Sigmoid colon (tissue), 7 donors: ENCODE results near the gene DIPK1B. TPM values are rescaled to one million over a fixed set of nuclear protein-coding genes. Genes with fewer than 3 reads are reported as not detected.
A peak's percentile ranks its signal among the peaks of the same experiment; 100 is the strongest.

Experiments used
- DNase-seq: peaks from one replicate; pipeline ENCODE4 v3.0.0-alpha.2; 2019
- H3K27ac ChIP-seq, 4 donors: fragments of 200-600 bp; sonication (generic); one replicate each; pipeline ENCODE4 v1.5.1; 2016 to 2019; ENCODE audit warnings: mild to moderate bottlenecking in 1 of 4
- H3K27me3 ChIP-seq, 3 donors: fragments of 200-600 bp; sonication (generic); one replicate each; pipeline ENCODE4 v1.5.1; 2019; ENCODE audit warnings: mild to moderate bottlenecking in 1 of 3
- H3K36me3 ChIP-seq, 4 donors: fragments of 200-600 bp; sonication (generic); one replicate each; pipeline ENCODE4 v1.5.1; 2016 to 2019
- H3K4me1 ChIP-seq, 4 donors: fragments of 200-600 bp; sonication (generic); one replicate each; pipeline ENCODE4 v1.5.1; 2017 to 2019
- H3K4me3 ChIP-seq, 4 donors: fragments of 200-600 bp; sonication (generic); one replicate each; pipeline ENCODE4 v1.5.1; 2017 to 2019; ENCODE audit warnings: mild to moderate bottlenecking in 2 of 4, moderate library complexity in 1 of 4
- H3K9me3 ChIP-seq, 4 donors: fragments of 200-600 bp in 3 of 4; sonication (generic) in 3 of 4; one replicate each; pipeline versions ENCODE4 v1.5.1 to v1.6.1; 2013 to 2019
- CTCF ChIP-seq, 4 experiments: fragments of 450-650 bp in 3 of 4; fragments of 200-600 bp in 1 of 4; IDR thresholded peaks; one replicate each; pipeline ENCODE4 v1.5.1; 2016 to 2019; ENCODE audit warnings: antibody characterized with exemption in 4 of 4, mild to moderate bottlenecking in 3 of 4, moderate library complexity in 2 of 4
- EP300 ChIP-seq, 4 donors: sonication (generic); formaldehyde crosslinking; IDR thresholded peaks; one replicate each; pipeline ENCODE4 v1.6.1; 2017; ENCODE audit warnings: antibody characterized with exemption in 4 of 4
- POLR2A ChIP-seq, 2 donors: fragments of 450-650 bp; IDR thresholded peaks; one replicate each; pipeline ENCODE4 v1.6.1; 2016; ENCODE audit warnings: antibody characterized with exemption in 2 of 2, mild to moderate bottlenecking in 2 of 2, moderate library complexity in 2 of 2
- POLR2AphosphoS5 ChIP-seq, 4 donors: sonication (generic); formaldehyde crosslinking; IDR thresholded peaks; one replicate each; pipeline ENCODE4 v1.6.1; 2017; ENCODE audit warnings: antibody characterized with exemption in 4 of 4
- WGBS, 2 donors: extraction: QIAGEN DNeasy Blood & Tissue Kit; methylation state at CpG; one replicate each; pipeline ENCODE4 v1.1.7; 2013; 5-methylcytosine and 5-hydroxymethylcytosine counted together
- intact Hi-C: fragments of 100-400 bp; cut with DNase I; formaldehyde crosslinking; loops from one replicate; pipeline ENCODE4 v1.15.1; 2023
- polyA plus RNA-seq, 3 donors: library from polyadenylated mRNA; stranded (reverse); fragments of 200-250 nt; gene quantifications; one replicate each; pipeline ENCODE4 v1.2.3, GENCODE V29; 2013
- total RNA-seq, 4 donors: library from RNA; depleted of rRNA; stranded (reverse); fragments of >200 nt; gene quantifications; one replicate each; pipeline ENCODE4 v1.1.0, GENCODE V29; 2016
- donor health status: healthy with polysubstance abuse.
- donor health status: Bipolar disorder and iron deficiency.
- donor health status: healthy.

The DIPK1B gene
- total and polyA plus RNA-seq, 7 donors: 0.23 to 18.3 (median 9.6) TPM

- no peaks in the 10 kb centered on the region for H3K27me3 ChIP-seq
- WGBS, 2 donors: 25 to 57% methylated on average over 20 of the region's 20 CpGs
- no peaks in the 10 kb centered on the region for H3K9me3 ChIP-seq
- intact Hi-C loops: no loop called here
- peaks cover 0 to 50% (median 31%) of the 10 kb centered on the region in 4 donors for H3K4me1 ChIP-seq
- peak; percentile 84 for DNase-seq
- H3K27ac ChIP-seq: peak overlapping the region; percentile 42 to 74 (median 58)
- TF ChIP-seq POLR2A (IDR thresholded peaks at IDR 0.05): no peak
- TF ChIP-seq POLR2AphosphoS5 (IDR thresholded peaks at IDR 0.05): peak in 1 of 4 donors; percentile 23
- H3K36me3 ChIP-seq: peaks cover 26 to 42% (median 28%) of the 10 kb centered on the region in 4 donors
- H3K4me3 ChIP-seq: peak overlapping the region in 1 of 4 donors; percentile 4
These were observed 8.0 kb downstream of the DIPK1B start for GRCh38 chr9:136720251-136720897.

- intact Hi-C loops: no loop called here
- peaks cover 30 to 47% (median 32%) of the 10 kb centered on the region in 4 donors for H3K36me3 ChIP-seq
- H3K4me3 ChIP-seq: no peak overlapping the region
- DNase-seq: no peak
- peaks cover 0 to 56% (median 36%) of the 10 kb centered on the region in 4 donors for H3K4me1 ChIP-seq
- H3K27ac ChIP-seq: peak overlapping the region; percentile 42 to 74 (median 58)
- H3K27me3 ChIP-seq: no peaks in the 10 kb centered on the region
- 68 to 79% methylated on average over 11 of the region's 11 CpGs for WGBS, 2 donors
- no peak for TF ChIP-seq CTCF (IDR thresholded peaks at IDR 0.05)
- no peak for TF ChIP-seq POLR2AphosphoS5 (IDR thresholded peaks at IDR 0.05)
- TF ChIP-seq POLR2A (IDR thresholded peaks at IDR 0.05): no peak
- TF ChIP-seq EP300 (IDR thresholded peaks at IDR 0.05): no peak
- no peaks in the 10 kb centered on the region for H3K9me3 ChIP-seq
These were observed 8.5 kb downstream of the DIPK1B start for GRCh38 chr9:136720898-136721338.

- no peak for TF ChIP-seq POLR2A (IDR thresholded peaks at IDR 0.05)
- no peak for TF ChIP-seq EP300 (IDR thresholded peaks at IDR 0.05)
- peak in 2 of 4 donors; percentile 14 to 54 for TF ChIP-seq POLR2AphosphoS5 (IDR thresholded peaks at IDR 0.05)
- Histone ChIP-seq H3K36me3 (peaks cover 33 to 53% (median 35%) of the 10 kb centered on the region in 4 donors), H3K27me3 (no peaks in the 10 kb centered on the region), H3K4me1 (peaks cover 0 to 62% (median 42%) of the 10 kb centered on the region in 4 donors), H3K9me3 (no peaks in the 10 kb centered on the region), H3K27ac (peak overlapping the region; percentile 42 to 74 (median 65)), H3K4me3 (no peak overlapping the region)
- no peak for DNase-seq
- WGBS, 2 donors: 60 to 73% methylated on average over 30 of the region's 30 CpGs
- intact Hi-C loops: no loop called here
These were observed 9.1 kb downstream of the DIPK1B start for GRCh38 chr9:136721339-136722092.

- H3K4me3 ChIP-seq: no peak overlapping the region
- no peaks in the 10 kb centered on the region for H3K9me3 ChIP-seq
- peak overlapping the region in 2 of 4 donors; percentile 73 to 74 for H3K27ac ChIP-seq
- no peaks in the 10 kb centered on the region for H3K27me3 ChIP-seq
- intact Hi-C loops: no loop called here
- TF ChIP-seq CTCF (IDR thresholded peaks at IDR 0.05) (no peak), EP300 (IDR thresholded peaks at IDR 0.05) (no peak), POLR2AphosphoS5 (IDR thresholded peaks at IDR 0.05) (no peak), POLR2A (IDR thresholded peaks at IDR 0.05) (no peak)
- H3K36me3 ChIP-seq: peaks cover 33 to 55% (median 35%) of the 10 kb centered on the region in 4 donors
- no peak for DNase-seq
- H3K4me1 ChIP-seq: peaks cover 0 to 70% (median 50%) of the 10 kb centered on the region in 4 donors
- 82 to 86% methylated on average over 31 of the region's 31 CpGs for WGBS, 2 donors
These were observed 10.0 kb downstream of the DIPK1B start for GRCh38 chr9:136722093-136722968.

- Histone ChIP-seq H3K9me3 (no peaks in the 10 kb centered on the region), H3K4me3 (no peak overlapping the region), H3K36me3 (peaks cover 33 to 55% (median 35%) of the 10 kb centered on the region in 4 donors), H3K4me1 (peaks cover 0 to 71% (median 51%) of the 10 kb centered on the region in 4 donors), H3K27ac (no peak overlapping the region), H3K27me3 (no peaks in the 10 kb centered on the region)
- intact Hi-C loops: no loop called here
- 88 to 91% methylated on average over 24 of the region's 24 CpGs for WGBS, 2 donors
- TF ChIP-seq EP300 (IDR thresholded peaks at IDR 0.05) (no peak), CTCF (IDR thresholded peaks at IDR 0.05) (no peak), POLR2AphosphoS5 (IDR thresholded peaks at IDR 0.05) (no peak), POLR2A (IDR thresholded peaks at IDR 0.05) (no peak)
- DNase-seq: no peak
These were observed 10.6 kb downstream of the DIPK1B start for GRCh38 chr9:136722969-136723356.
